IPS DF 6.9 (cell line): ENCODE data around the gene CMPK1.

Experiments used
- DNase-seq: peaks from one replicate; pipeline ENCODE4 v3.0.0-alpha.2; 2013; ENCODE audit warnings: low read depth, low spot score
- H3K27ac ChIP-seq: one replicate; pipeline ENCODE4 v1.5.1; 2013; ENCODE audit warnings: low read length, control low read depth
- H3K27me3 ChIP-seq: 2 replicates; pipeline ENCODE4 v1.6.1; 2013; ENCODE audit warnings: mild to moderate bottlenecking, low read length; ENCODE audit not compliant: control insufficient read depth, insufficient read depth
- H3K36me3 ChIP-seq: 2 replicates; pipeline ENCODE4 v1.6.1; 2013; ENCODE audit warnings: low read length; ENCODE audit not compliant: control insufficient read depth, insufficient read depth
- H3K4me1 ChIP-seq: 2 replicates; pipeline ENCODE4 v1.6.1; 2013; ENCODE audit warnings: low read length; ENCODE audit not compliant: control insufficient read depth, insufficient read depth
- H3K4me3 ChIP-seq: 2 replicates; pipeline ENCODE4 v1.5.1; 2013; ENCODE audit warnings: mild to moderate bottlenecking, low read length
- H3K9me3 ChIP-seq: 2 replicates; pipeline ENCODE4 v1.6.1; 2013; ENCODE audit warnings: low read length, inconsistent platforms; ENCODE audit not compliant: control insufficient read depth, insufficient read depth
- WGBS: extraction: QIAGEN DNeasy Blood & Tissue Kit; methylation state at CpG from one replicate; pipeline ENCODE4 v1.1.7; 2013; ENCODE audit warnings: mixed read lengths, missing lambda C conversion rate; ENCODE audit not compliant: insufficient read length, insufficient coverage; 5-methylcytosine and 5-hydroxymethylcytosine counted together

CMPK1 gene

GRCh38 chr1:47323599-47324031 is 10.0 kb upstream of the CMPK1 start:
- H3K4me3 ChIP-seq: no peak overlapping the region
- no peaks in the 10 kb centered on the region for H3K27me3 ChIP-seq
- no peak for DNase-seq
- H3K4me1 ChIP-seq: no peaks in the 10 kb centered on the region
- no peaks in the 10 kb centered on the region for H3K36me3 ChIP-seq
- WGBS: no CpG with 5 or more reads among the region's 1 CpG
- no peaks in the 10 kb centered on the region for H3K9me3 ChIP-seq
- H3K27ac ChIP-seq: no peak overlapping the region

- no peak overlapping the region for H3K27ac ChIP-seq
- H3K9me3 ChIP-seq: no peaks in the 10 kb centered on the region
- no peaks in the 10 kb centered on the region for H3K27me3 ChIP-seq
- no peak overlapping the region for H3K4me3 ChIP-seq
- no peaks in the 10 kb centered on the region for H3K36me3 ChIP-seq
- H3K4me1 ChIP-seq: no peaks in the 10 kb centered on the region
- no CpG with 5 or more reads among the region's 3 CpGs for WGBS
- no peak for DNase-seq
Observed at GRCh38 chr1:47324682-47325081, 8.9 kb upstream of the CMPK1 start.

GRCh38 chr1:47325528-47325927 is 8.1 kb upstream of the CMPK1 start:
- Histone ChIP-seq H3K27ac (no peak overlapping the region), H3K4me3 (no peak overlapping the region), H3K27me3 (no peaks in the 10 kb centered on the region), H3K4me1 (no peaks in the 10 kb centered on the region), H3K36me3 (no peaks in the 10 kb centered on the region), H3K9me3 (no peaks in the 10 kb centered on the region)
- no CpG with 5 or more reads among the region's 2 CpGs for WGBS
- no peak for DNase-seq

GRCh38 chr1:47326271-47326670 is 7.3 kb upstream of the CMPK1 start:
- WGBS: no CpG with 5 or more reads among the region's 2 CpGs
- no peak for DNase-seq
- no peaks in the 10 kb centered on the region for H3K36me3 ChIP-seq
- H3K4me3 ChIP-seq: no peak overlapping the region
- no peaks in the 10 kb centered on the region for H3K9me3 ChIP-seq
- H3K4me1 ChIP-seq: no peaks in the 10 kb centered on the region
- no peak overlapping the region for H3K27ac ChIP-seq
- H3K27me3 ChIP-seq: no peaks in the 10 kb centered on the region

GRCh38 chr1:47328992-47329391 is 4.6 kb upstream of the CMPK1 start:
- no CpG with 5 or more reads among the region's 3 CpGs for WGBS
- H3K27ac ChIP-seq: no peak overlapping the region
- no peaks in the 10 kb centered on the region for H3K27me3 ChIP-seq
- H3K4me3 ChIP-seq: no peak overlapping the region
- no peaks in the 10 kb centered on the region for H3K4me1 ChIP-seq
- DNase-seq: no peak
- no peaks in the 10 kb centered on the region for H3K9me3 ChIP-seq
- H3K36me3 ChIP-seq: no peaks in the 10 kb centered on the region

DNA sequence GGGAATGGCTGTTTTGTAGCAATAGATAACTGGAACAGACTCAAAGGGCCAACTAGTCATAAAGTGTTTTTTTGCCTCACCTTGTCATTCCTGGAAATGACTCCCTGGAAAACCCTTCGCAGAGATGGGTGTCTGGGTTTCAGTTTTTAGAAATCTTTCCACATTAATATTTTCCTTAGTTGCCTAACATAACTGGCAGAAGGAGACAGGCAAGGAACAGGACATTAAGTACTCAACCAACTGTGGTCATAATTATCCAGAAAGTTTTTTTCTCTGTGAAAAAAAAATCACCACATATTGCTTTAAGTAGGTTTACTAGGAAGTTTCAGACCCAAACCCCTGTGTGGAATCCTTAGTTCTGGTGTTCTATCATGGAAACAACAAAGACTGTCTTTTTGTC is 3.4 kb upstream of the CMPK1 start:
- no peak for DNase-seq
- no peaks in the 10 kb centered on the region for H3K36me3 ChIP-seq
- H3K4me3 ChIP-seq: no peak overlapping the region
- H3K9me3 ChIP-seq: no peaks in the 10 kb centered on the region
- no peaks in the 10 kb centered on the region for H3K4me1 ChIP-seq
- WGBS: no CpG with 5 or more reads among the region's 1 CpG
- no peak overlapping the region for H3K27ac ChIP-seq
- no peaks in the 10 kb centered on the region for H3K27me3 ChIP-seq

GRCh38 chr1:47331875-47332274 is 1.7 kb upstream of the CMPK1 start:
- Histone ChIP-seq H3K4me3 (no peak overlapping the region), H3K36me3 (no peaks in the 10 kb centered on the region), H3K27me3 (no peaks in the 10 kb centered on the region), H3K4me1 (no peaks in the 10 kb centered on the region), H3K9me3 (no peaks in the 10 kb centered on the region), H3K27ac (no peak overlapping the region)
- WGBS: no CpG with 5 or more reads among the region's 2 CpGs
- DNase-seq: no peak

DNA sequence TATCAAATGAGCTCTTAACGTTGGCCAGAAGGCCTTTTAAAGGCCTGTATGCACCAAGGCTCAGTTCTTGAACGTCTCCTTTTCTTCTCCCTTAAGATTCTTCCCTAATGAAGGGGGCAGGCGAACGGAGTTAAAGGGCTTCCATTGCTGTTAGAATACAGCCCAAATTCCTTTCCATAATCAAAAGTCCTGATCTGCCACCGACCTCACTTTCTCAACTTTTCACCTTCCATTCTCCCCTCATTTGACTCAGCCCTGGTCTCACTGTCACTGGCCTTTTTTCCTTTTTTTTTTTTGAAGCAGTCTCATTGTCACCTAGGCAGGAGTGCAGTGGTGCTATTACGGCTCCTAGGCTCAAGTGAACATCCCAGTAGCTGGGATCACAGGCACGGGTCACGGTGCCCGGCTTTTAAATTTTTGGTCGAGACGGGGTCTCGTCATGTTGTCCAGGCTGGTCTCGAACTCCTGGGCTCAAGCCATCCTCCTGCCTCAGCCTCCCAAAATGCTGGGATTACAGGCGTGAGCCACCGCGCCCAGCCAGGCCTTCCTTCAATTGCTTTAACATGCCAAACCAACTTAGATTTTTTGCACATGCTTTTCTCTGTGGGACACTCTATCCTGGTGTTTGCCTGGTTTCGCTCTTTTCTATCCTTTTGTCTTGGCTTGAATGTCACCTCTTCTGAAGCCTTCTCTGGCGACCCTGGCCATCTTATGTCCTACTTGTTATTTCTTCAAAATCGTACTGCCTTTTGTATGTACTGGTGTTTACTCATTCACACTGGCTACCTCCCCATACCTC is 612 bp upstream of the CMPK1 start:
- no peaks in the 10 kb centered on the region for H3K4me1 ChIP-seq
- WGBS: no CpG with 5 or more reads among the region's 19 CpGs
- no peaks in the 10 kb centered on the region for H3K36me3 ChIP-seq
- H3K27ac ChIP-seq: no peak overlapping the region
- no peaks in the 10 kb centered on the region for H3K9me3 ChIP-seq
- no peaks in the 10 kb centered on the region for H3K27me3 ChIP-seq
- no peak for DNase-seq
- peak overlapping the region; percentile 68; the same call in 1 of the 2 replicates for H3K4me3 ChIP-seq

DNA sequence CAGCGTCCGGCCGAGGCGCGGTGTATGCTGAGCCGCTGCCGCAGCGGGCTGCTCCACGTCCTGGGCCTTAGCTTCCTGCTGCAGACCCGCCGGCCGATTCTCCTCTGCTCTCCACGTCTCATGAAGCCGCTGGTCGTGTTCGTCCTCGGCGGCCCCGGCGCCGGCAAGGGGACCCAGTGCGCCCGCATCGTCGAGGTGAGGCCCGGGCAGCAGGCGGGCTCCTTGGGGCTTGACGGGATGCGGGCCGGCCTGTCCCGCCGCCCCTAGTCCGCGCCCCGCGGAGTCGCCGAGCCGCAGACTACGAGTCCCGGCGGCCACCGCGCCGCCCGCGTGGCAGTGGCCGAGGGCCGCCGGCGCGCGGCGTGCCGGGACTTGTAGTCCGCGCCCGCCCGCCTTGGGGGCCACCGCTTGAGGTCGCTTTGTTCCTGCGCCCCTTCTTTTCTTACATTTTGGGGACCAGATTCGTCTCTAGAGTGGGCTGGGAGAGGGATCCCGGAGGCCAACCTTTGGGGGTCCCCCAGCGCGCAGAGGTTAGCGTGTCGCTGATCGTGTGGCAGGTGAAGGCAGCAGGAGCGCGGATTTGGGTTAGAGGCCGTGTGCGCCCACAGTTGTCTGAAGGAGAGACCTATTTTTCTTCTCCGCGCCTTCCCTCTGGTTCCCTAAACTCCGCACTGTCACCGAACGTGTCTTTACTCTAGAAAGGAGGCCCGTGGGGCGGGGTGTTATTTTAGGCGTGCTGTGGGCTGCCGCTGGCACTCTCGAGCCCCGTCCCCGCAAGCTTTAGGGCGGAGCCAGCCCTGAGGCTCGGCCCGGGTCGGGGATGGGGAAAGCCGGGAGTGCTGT is 553 bp downstream of the CMPK1 start:
- peak; percentile 47 for DNase-seq
- Histone ChIP-seq H3K27ac (no peak overlapping the region), H3K27me3 (no peaks in the 10 kb centered on the region), H3K4me1 (no peaks in the 10 kb centered on the region), H3K9me3 (no peaks in the 10 kb centered on the region), H3K36me3 (no peaks in the 10 kb centered on the region), H3K4me3 (peak overlapping the region; percentile 68)
- no CpG with 5 or more reads among the region's 90 CpGs for WGBS

- Histone ChIP-seq H3K9me3 (no peaks in the 10 kb centered on the region), H3K27ac (no peak overlapping the region), H3K4me1 (no peaks in the 10 kb centered on the region), H3K4me3 (peak overlapping the region; percentile 68; the same call in 1 of the 2 replicates), H3K36me3 (no peaks in the 10 kb centered on the region), H3K27me3 (no peaks in the 10 kb centered on the region)
- peak; percentile 29 for DNase-seq
- no CpG with 5 or more reads among the region's 9 CpGs for WGBS
Observed at GRCh38 chr1:47334765-47335435, 1.3 kb downstream of the CMPK1 start.
